D721Med (cell line): ENCODE data around the gene FBXO10.

Source experiments
- DNase-seq: peaks from one replicate; pipeline ENCODE4 v3.0.0; 2011; ENCODE audit warnings: low spot score; ENCODE audit not compliant: insufficient read length
- FAIRE-seq: peaks from 2 replicates; lab custom pipeline; 2011; peaks lifted over from hg19 to GRCh38; lab: Jason Lieb, UNC
- CTCF ChIP-seq: IDR thresholded peaks from 2 replicates; pipeline ENCODE4 v1.5.1; 2012; ENCODE audit warnings: mild to moderate bottlenecking, control low read depth; ENCODE audit not compliant: insufficient read depth; ENCODE audit errors: missing control alignments

FBXO10 gene

GRCh38 chr9:37621273-37622121 is 45.3 kb upstream of the FBXO10 start:
- DNase-seq (no peak), FAIRE-seq (peak; percentile 66)
- TF ChIP-seq CTCF, result no peak

- DNase-seq (no peak), FAIRE-seq (no peak)
- TF ChIP-seq CTCF, result no peak
Observed at GRCh38 chr9:37620396-37620795, 44.2 kb upstream of the FBXO10 start.

GRCh38 chr9:37619806-37620205 is 43.6 kb upstream of the FBXO10 start:
- FAIRE-seq (no peak), DNase-seq (no peak)
- no peak for TF ChIP-seq CTCF

- DNase-seq (no peak), FAIRE-seq (no peak)
- no peak for TF ChIP-seq CTCF
Observed at GRCh38 chr9:37618817-37619216, 42.6 kb upstream of the FBXO10 start.

GRCh38 chr9:37617832-37618231 is 41.7 kb upstream of the FBXO10 start:
- no peak for TF ChIP-seq CTCF
- no peak for FAIRE-seq
- DNase-seq, result no peak

- TF ChIP-seq CTCF, result no peak
- no peak for DNase-seq
- no peak for FAIRE-seq
Observed at GRCh38 chr9:37617161-37617560, 41.0 kb upstream of the FBXO10 start.

GRCh38 chr9:37611961-37612360 is 35.8 kb upstream of the FBXO10 start:
- no peak for DNase-seq
- no peak for TF ChIP-seq CTCF
- FAIRE-seq, result no peak
